A673 (cell line): Measurements from ENCODE around the gene MORF4L2. TPM values are rescaled to one million over a fixed set of nuclear protein-coding genes. Genes with fewer than 3 reads are reported as not detected.
A peak's percentile ranks its signal among the peaks of the same experiment; 100 is the strongest.

Experiments used
- BruUV-seq: library from RNA; stranded (reverse); fragments of 400-500 nt; replicated peaks from 2 replicates; lab custom pipeline; 2021; lab: Mats Ljungman, UMichigan
- CTCF ChIA-PET: fragments of 300-600 bp; sonication (Branson Sonifier 250); formaldehyde crosslinking; loops from one replicate; lab custom pipeline; 2022; ENCODE audit warnings: antibody characterized with exemption; lab: Charles Lee
- POLR2A ChIA-PET: fragments of 300-600 bp; sonication (Branson Sonifier 250); formaldehyde crosslinking; loops from one replicate; lab custom pipeline; 2022; ENCODE audit warnings: antibody characterized with exemption; ENCODE audit not compliant: low non-redundant PET; lab: Charles Lee
- DNase-seq: peaks from one replicate; pipeline ENCODE4 v3.0.0-alpha.2; 2015; ENCODE audit warnings: low spot score
- H3K27ac ChIP-seq: fragments of 200-600 bp; sonication (generic); 2 replicates; pipeline ENCODE4 v1.5.1; 2016; ENCODE audit warnings: mixed run types, low read depth, mild to moderate bottlenecking, mixed read lengths, antibody characterized with exemption, low read length; ENCODE audit not compliant: poor library complexity, severe bottlenecking
- H3K27me3 ChIP-seq: fragments of 200-600 bp; sonication (generic); replicated peaks from 2 replicates; pipeline ENCODE4 v1.6.1; 2017; ENCODE audit warnings: mixed run types, low read depth, mild to moderate bottlenecking, mixed read lengths, antibody characterized with exemption, low read length; ENCODE audit not compliant: insufficient read depth, poor library complexity
- H3K36me3 ChIP-seq: fragments of 200-600 bp; sonication (generic); 2 replicates; pipeline ENCODE4 v1.6.1; 2016; ENCODE audit warnings: mixed run types, mild to moderate bottlenecking, mixed read lengths, antibody characterized with exemption, low read length; ENCODE audit not compliant: insufficient read depth, poor library complexity, severe bottlenecking
- H3K4me1 ChIP-seq: fragments of 200-600 bp; sonication (generic); 2 replicates; pipeline ENCODE4 v1.6.1; 2017; ENCODE audit warnings: mixed run types, mild to moderate bottlenecking, mixed read lengths, antibody characterized with exemption, low read length; ENCODE audit not compliant: insufficient read depth, poor library complexity, severe bottlenecking
- H3K4me3 ChIP-seq: fragments of 200-600 bp; sonication (generic); 2 replicates; pipeline ENCODE4 v1.5.1; 2016; ENCODE audit warnings: low read depth, mixed run types, mild to moderate bottlenecking, mixed read lengths, low read length; ENCODE audit not compliant: poor library complexity, severe bottlenecking
- H3K9me3 ChIP-seq: fragments of 200-600 bp; sonication (generic); 2 replicates; pipeline ENCODE4 v1.6.1; 2016; ENCODE audit warnings: mixed run types, low read depth, mild to moderate bottlenecking, mixed read lengths, antibody characterized with exemption, low read length; ENCODE audit not compliant: poor library complexity, severe bottlenecking
- EZH2 ChIP-seq: fragments of 200-600 bp; sonication (generic); IDR thresholded peaks from 2 replicates; pipeline ENCODE4 v1.6.1; 2017; ENCODE audit warnings: borderline replicate concordance, low read depth, mild to moderate bottlenecking, mixed read lengths, antibody characterized with exemption, low read length; ENCODE audit not compliant: poor library complexity, severe bottlenecking
- intact Hi-C: fragments of 100-400 bp; cut with micrococcal nuclease; formaldehyde crosslinking; loops from one replicate; pipeline ENCODE4 v1.10.0; 2022; ENCODE audit not compliant: unreplicated experiment
- total RNA-seq: library from RNA; stranded (reverse); gene quantifications from 2 replicates; pipeline ENCODE4 v1.2.3, GENCODE V29; 2021
- TF ChIP-seq, protein P1 (sequence below): fragments of 300-800, 200-600 bp; sonication (generic); conservative IDR thresholded peaks from 2 replicates; pipeline ENCODE4 v1.5.1; 2017; ENCODE audit warnings: low read depth, mild to moderate bottlenecking, antibody characterized with exemption, low read length, moderate library complexity, mixed read lengths

Gene MORF4L2
- total RNA-seq, 1 experiment from 2014 or later: 473 TPM

DNA sequence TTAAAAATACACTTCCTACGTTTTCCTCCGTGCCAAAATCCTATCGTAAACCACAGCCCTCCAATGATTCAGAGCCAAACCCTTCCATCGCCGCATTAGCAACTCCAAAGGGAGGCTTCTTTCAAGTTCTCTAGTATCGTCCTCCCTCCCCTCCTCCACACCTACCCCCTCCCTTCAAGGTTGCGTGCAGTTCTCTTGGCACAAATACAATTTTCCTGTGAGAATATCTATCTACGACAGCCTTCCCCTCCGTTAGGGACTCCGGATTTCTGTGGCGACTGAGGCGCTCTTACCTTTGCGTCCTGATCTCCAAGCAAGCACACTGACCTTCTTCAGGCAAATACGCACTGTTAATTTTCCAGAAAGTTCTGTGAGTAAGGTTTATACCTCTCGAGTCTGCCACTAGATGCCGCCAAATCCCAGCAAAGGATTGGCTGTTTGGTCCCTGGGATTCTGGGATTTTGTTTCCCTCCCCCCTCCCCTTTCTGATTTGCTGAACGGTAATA lies 1.2 kb upstream of the MORF4L2 start:
- TF ChIP-seq, protein P1, sequence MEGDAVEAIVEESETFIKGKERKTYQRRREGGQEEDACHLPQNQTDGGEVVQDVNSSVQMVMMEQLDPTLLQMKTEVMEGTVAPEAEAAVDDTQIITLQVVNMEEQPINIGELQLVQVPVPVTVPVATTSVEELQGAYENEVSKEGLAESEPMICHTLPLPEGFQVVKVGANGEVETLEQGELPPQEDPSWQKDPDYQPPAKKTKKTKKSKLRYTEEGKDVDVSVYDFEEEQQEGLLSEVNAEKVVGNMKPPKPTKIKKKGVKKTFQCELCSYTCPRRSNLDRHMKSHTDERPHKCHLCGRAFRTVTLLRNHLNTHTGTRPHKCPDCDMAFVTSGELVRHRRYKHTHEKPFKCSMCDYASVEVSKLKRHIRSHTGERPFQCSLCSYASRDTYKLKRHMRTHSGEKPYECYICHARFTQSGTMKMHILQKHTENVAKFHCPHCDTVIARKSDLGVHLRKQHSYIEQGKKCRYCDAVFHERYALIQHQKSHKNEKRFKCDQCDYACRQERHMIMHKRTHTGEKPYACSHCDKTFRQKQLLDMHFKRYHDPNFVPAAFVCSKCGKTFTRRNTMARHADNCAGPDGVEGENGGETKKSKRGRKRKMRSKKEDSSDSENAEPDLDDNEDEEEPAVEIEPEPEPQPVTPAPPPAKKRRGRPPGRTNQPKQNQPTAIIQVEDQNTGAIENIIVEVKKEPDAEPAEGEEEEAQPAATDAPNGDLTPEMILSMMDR: peak; percentile 67
- TF ChIP-seq EZH2: no peak
- peak; percentile 78 for DNase-seq
- ChIA-PET POLR2A (no interaction called here), CTCF (interaction anchor here (0.7 kb wide), 1 partner anchor 15 kb away, joined by 7 read pairs; no protein-coding TSS in a partner anchor)
- peaks cover 6% of the 10 kb centered on the region for H3K4me1 ChIP-seq
- H3K27ac ChIP-seq: peak overlapping the region; percentile 96
- H3K27me3 ChIP-seq: no peaks in the 10 kb centered on the region
- BruUV-seq: no TSS peak
- no peaks in the 10 kb centered on the region for H3K9me3 ChIP-seq
- peaks cover 24% of the 10 kb centered on the region for H3K36me3 ChIP-seq
- intact Hi-C loops: loop anchor here (1.0 to 5.0 kb wide), 3 partner anchors 60 to 450 kb away; partner anchors contain the start of gene TCEAL1
- H3K4me3 ChIP-seq: peak overlapping the region; percentile 70

DNA sequence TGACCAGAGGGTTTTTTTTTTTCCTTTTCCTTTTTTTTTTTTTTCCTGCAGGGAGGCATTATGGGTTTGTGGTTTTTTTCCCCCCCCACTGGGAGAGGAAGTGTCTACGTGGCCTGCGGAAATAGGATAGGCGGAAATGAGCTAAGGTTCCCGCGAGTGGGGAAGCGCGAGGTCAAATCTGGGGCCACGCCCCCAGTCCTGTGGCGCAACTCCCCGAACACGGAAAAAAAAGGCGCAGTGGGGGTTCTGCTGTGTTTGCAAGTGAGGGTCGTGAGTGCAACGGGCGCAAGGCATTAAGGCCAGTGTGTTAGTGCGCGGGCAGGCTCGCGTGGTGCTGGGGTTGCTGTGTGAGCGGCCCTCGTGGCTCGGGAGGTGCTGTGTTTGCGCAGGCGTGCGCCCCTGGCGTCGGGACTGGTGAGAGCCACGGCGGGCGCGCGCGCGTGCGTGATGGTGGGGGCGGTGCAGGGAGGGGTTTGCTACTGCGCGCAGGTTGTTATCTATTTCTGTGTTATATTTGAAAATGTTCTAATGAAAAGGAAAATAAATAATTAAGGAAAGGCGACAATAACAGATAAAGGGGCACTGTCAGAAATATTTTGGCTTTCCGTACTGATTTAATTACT lies 685 bp upstream of the MORF4L2 start:
- TF ChIP-seq, protein P1: peak; percentile 45
- no peak for TF ChIP-seq EZH2
- Histone ChIP-seq H3K27me3 (no peaks in the 10 kb centered on the region), H3K36me3 (peaks cover 29% of the 10 kb centered on the region), H3K9me3 (no peaks in the 10 kb centered on the region), H3K4me1 (peaks cover 6% of the 10 kb centered on the region), H3K27ac (peak overlapping the region; percentile 96), H3K4me3 (peak overlapping the region; percentile 70)
- ChIA-PET CTCF (interaction anchor here (0.7 kb wide), 1 partner anchor 15 kb away, joined by 7 read pairs; no protein-coding TSS in a partner anchor), POLR2A (no interaction called here)
- intact Hi-C loops: loop anchor here (5.0 kb wide), 2 partner anchors 60 to 450 kb away; partner anchors contain the start of gene TCEAL1
- BruUV-seq: TSS peak; percentile 54
- peak; percentile 82 for DNase-seq

DNA sequence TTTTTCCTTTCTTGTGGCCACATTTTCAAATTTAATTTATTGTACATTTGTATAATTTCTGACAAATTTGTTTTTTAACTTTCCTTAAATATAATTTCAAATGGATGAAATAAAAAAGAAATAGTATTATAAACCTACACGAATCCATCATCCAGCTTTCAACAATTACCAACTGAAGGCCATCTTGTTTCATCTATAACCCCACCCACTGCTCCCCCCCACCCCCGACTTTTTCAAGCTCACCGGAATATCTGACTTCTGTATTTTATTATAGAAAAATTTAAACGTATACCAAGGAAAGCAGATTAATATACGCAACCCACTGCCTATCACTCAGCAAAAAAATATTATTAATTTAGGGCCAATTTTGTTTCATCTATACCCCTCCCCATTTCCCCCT lies 1.1 kb downstream of the MORF4L2 start:
- intact Hi-C loops: loop anchor here (5.0 kb wide), 2 partner anchors 58 to 452 kb away; partner anchors contain the start of gene TCEAL1
- Histone ChIP-seq H3K27ac (peak overlapping the region; percentile 96), H3K27me3 (no peaks in the 10 kb centered on the region), H3K9me3 (no peaks in the 10 kb centered on the region), H3K4me3 (peak overlapping the region; percentile 70), H3K36me3 (peaks cover 47% of the 10 kb centered on the region), H3K4me1 (peaks cover 6% of the 10 kb centered on the region)
- BruUV-seq: no TSS peak
- POLR2A ChIA-PET: no interaction called here
- no peak for DNase-seq
- TF ChIP-seq, protein P1: no peak
- TF ChIP-seq EZH2: no peak
- CTCF ChIA-PET: interaction anchor here (1.1 kb wide), 1 partner anchor 55 kb away, joined by 5 read pairs; no protein-coding TSS in a partner anchor
